Activated T-helper 1 cell treated with anti-CD3 and anti-CD28 coated beads, Interleukin-2, amount 50 U/mL, for 16 hours (primary cell): ENCODE measurements around the gene DLGAP1.

Source experiments
- DNase-seq, 2 donors: peaks; one replicate each; pipeline ENCODE4 v3.0.0-alpha.2; 2020; ENCODE audit warnings: low read depth in 1 of 2, low spot score in 1 of 2

The DLGAP1 gene

DNA sequence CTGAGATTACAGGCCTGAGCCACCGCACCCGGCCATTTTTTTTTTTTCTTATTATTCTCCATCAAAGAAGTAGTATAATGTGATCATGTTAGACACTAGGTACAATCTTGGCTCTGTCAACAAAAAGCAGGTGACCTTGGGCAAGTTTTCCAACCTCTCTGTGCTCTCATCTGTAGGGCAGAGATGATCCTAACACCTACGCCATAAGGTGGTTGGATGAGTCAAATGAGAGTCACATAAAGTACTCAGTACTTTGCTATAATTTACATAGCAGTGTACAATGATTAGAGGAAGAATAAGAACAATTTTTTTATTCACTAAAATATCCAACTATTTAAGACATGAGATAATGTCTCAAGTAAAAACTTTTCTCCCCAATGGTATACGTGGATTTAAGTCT lies 876.5 kb downstream of the DLGAP1 start:
- no peak for DNase-seq

DNA sequence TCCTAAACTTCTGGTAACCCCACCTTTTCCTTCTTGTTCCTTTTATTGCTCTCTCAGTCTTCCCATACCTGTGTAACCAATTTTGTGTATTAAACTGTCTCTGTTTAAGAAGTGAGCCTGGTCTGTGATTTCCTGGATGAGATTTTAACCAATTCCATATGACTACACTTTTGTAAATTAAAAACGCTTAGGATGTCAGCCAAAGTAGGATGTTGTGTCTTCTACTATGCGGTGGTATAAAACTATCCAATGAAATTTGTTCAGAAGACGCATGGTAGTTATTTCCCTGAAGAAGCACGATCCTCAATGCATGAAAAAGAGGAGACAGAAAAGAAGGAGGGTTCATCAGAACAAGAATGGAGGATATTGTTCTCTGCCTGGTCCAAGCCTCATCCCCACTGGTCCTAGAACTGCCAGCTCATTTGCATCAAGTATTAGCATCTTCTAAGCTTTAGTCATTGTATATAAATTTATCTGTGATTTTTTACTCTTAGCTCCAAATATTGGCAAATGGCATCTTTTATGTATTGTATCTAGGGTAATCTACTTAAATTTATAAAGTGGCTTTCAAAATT lies 877.7 kb downstream of the DLGAP1 start:
- DNase-seq = no peak

DNA sequence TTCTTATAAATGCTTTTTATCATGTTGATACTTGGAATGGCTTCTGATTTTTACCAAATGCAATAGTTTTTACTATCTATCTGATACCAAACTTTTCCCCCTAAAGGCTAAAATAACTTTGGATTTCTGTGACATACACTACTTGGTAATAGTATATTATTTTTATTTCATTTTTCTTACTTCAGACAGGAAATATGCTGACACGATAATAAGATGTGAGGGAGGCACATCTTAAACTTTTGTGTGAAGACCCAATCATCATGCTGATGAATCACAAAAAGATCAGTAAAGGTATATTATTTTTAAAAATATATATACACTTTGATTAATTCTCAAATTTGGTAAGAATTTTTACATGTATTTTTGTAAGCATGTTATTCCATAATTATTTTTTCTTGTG lies 882.3 kb downstream of the DLGAP1 start:
- no peak for DNase-seq

DNA sequence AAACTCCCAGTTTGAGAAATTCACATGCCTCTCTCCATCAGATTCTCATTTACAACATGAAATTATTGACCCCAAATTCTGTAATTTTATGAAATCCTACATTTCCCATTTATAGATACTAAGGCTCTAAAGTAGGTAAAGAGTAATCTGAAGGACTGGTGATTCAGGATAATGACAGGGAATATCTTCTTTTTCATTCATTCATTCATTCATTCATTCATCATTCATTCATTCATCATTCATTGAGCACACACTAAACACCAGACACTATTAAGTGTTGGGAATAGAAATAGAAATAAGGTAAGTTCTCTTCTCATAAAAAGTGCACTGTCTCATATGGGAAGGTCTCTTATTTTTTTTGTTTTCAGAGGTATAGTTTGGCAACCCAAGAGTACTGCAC lies 888.3 kb downstream of the DLGAP1 start:
- DNase-seq = no peak

DNA sequence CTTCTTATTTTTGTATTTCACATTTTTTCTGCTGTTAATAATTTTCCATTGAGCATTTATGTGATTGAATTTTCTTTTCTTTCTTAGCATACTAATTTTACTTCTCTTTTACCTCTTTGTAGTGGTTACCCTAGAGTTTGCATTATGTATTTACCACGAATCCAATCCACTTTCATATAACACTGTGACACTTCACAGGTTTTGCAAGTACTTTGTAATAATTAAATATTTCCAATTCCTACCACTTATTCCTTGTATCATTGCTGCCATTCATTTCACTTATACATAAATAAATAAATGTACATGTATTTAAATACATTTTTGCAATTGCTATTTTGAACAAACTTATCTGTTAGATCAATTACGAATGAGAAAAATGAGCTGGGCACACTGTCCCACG lies 894.4 kb downstream of the DLGAP1 start:
- no peak for DNase-seq

DNA sequence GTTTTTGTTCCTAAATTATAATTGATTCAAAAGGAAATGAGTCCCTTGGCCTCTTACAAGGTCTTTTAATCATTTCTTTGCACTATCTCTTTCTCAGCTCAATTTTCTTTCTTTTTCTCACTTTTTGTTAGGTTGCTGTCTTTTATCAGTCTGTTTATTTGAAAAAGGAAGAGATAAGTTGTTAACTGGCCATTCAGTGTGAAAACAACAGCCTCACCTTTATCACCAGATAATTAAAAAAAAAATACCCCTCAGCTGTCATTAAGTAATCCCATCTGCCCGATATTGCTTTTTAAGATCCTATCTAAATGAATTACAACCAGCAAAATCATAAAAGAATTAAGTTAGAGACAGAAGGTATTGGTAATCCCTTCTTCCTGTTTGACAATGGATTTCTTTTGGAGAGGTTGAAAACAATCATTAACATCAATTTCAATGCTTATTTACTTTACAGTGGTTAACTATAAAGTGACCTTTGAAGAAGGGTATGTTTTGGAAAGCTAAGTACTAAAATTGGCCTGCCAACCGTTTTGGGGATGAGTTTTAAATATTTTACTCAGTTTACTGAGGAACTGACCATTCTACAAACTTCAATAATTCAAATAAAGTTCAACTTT lies 900.2 kb downstream of the DLGAP1 start:
- no peak for DNase-seq

DNA sequence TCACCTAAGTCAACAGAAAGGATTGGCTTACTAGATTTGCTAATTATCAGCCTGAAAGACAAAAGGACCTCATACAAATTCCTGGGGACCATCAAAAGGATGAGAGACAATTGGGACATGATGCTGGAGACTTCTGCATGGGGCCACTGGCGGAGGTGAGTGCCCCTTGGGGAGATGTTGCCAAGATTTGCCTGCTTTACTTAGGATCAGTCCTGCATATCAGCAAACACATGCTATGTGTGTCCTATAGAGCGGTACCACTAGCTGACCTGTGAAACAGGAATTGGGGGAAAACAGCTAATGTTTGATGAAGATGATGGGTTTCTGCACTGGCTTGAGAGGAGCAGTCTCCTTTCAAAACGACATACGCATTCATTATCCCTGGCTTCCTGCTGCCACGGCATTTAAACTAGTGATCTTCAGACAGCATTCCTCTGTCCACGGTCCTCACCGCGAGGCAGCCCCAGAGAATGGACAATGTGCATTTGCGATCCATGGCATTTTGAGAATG lies 901.0 kb downstream of the DLGAP1 start:
- DNase-seq = no peak

DNA sequence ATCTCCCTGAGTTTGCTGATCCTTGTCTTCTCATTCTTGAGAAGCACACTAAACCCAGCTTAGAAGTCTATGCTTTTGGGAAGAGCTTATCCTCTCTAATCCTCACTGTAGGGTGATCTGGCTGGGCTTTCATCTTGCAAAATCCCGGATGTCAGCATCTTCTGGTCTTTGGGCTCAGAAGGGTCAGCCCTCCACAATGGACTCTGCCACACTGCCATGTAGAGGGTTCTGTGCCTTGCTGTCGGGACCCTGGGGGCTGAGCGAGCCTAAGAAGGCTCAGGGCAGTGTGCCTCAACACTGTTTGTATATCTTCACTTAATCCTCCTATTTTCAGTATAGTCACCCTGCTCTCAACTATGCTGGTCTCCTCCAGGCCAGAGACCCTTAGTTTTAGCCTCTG lies 902.8 kb downstream of the DLGAP1 start:
- no peak for DNase-seq

DNA sequence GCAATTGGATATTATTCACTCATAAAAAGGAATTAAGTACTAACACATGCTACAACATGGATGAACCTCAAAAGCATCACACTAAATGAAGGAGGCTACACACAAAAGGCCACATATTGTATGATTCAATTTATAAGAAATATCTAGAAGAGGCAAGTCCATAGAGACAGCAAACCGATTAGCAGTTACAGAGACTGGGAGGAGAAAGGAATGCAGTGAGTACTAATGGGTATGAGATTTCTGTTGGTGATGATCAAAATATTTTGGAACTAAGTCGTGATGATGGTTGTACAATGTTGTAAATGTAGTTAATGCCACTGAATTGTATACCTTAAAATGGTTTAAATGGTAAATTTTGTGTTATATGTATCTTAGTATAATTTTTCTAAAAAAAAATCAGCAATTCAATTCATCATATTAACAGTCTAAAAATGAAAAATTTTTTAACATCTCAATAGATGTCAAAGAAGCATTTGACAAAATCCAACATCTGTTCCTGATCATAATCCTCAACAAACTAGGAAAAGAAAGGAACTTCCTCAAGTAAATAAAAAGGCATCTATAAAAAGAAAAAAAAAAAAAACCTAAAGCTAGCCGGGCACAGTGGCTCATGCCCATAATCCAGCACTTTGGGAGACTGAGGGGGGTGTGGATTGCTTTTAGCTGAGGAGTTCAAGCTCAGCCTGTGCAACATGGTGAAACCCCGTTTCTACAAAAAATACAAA lies 907.1 kb downstream of the DLGAP1 start:
- no peak for DNase-seq

DNA sequence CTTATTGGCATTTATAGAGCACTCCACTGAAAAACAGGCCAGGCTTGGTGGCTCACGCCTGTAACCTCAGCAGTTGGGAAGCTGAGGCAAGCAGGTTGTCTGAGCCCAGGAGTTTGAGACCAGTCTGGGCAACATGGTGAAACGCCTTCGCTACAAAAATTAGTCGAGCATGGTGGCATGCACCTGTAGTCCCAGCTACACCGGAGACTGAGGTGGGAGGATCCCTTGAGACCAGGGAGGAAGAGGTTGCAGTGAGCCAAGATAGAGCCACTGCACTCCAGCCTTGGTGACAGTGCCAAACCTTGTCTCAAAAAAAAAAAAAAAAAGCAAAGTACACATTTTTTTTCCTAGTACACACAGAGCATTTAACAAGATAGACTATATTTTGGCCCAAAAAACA lies 909.0 kb downstream of the DLGAP1 start:
- DNase-seq = no peak

DNA sequence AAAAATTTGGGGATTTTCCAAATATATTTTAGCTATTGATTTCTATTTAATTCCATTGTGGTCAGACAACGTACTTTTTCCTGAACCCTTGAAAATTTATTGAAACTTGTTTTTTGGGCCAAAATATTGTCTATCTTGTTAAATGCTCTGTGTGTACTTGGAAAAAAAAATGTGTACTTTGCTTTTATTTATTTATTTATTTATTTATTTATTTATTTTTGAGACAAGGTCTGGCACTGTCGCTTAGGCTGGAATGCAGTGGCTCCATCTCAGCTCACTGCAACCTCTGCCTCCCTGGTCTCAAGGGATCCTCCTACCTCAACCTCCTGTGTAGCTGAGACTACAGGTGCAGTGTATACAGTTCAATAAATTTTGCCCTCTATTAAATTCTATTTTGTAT lies 910.6 kb downstream of the DLGAP1 start:
- DNase-seq = no peak

DNA sequence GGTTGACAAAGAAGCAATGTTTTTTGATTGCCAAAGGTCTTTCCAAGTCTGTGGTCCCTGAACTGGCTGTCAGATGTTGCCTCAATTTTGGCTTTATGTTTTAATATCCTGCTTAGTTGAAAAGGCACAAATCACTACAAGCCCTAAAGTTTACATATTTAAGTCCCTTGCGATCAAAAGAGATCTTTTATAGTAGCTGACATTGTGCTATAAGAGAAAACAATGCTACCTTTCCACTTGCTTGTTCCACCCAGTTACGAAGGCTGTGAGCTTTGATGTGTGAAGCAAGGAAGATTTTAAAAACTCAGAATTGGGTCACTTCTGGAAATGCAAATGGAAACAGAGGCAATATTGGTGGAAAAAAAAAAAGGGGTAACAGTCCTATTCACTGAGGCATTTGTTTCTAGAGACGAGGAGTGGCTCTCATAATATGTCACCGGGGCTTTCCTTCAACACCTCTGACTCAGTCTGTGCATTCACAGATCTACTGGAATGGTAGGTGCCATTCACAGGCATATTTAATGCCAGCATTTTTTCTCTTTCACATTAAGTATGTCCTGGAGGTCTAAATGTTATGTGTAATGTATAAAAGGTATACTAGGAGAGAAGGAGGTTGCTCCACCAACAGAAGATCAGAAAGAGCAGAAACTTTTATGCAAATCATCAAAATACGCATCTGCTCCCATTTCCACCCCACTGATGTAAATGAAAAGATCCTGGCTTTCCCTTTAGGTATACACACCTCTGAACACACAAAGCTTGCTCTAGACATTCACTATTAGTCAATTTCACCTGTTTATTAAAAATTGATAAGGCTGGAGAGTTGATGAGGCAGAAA lies 913.3 kb downstream of the DLGAP1 start:
- no peak for DNase-seq

DNA sequence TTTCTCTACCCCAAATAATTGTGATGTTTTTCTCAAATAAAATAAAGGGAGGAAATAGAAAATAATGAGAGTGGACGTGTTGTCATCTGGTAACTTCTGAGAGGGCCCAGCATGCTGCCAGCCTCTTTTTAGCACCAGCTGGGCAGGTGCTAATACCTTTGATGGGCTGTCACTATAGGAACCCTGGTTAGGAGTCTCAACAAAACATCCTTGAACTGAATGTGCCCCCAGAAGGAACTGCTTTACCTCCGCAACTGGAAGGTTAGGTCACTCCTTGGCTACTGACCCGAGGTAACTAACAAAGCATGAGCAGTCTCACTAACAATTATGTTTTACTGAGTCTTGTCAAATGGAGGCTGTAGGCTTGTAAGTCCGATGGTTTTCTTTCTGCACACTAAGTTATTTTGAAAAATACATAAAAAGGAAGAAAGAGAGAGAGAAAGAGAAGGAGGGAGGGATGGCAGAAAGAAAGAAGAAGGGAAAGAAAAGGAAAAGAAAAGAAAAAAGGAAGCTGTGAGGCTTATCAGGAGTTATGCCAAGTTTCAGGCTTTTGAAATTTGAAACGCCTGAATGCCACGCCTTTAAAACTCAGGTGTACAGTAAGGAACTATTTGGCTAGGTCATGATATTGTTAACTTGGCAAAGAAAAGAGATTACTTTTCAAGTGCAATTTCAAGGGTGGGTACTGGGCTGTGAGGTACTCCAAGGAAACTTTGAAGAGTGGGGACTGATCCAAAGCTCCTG lies 914.1 kb downstream of the DLGAP1 start:
- no peak for DNase-seq

DNA sequence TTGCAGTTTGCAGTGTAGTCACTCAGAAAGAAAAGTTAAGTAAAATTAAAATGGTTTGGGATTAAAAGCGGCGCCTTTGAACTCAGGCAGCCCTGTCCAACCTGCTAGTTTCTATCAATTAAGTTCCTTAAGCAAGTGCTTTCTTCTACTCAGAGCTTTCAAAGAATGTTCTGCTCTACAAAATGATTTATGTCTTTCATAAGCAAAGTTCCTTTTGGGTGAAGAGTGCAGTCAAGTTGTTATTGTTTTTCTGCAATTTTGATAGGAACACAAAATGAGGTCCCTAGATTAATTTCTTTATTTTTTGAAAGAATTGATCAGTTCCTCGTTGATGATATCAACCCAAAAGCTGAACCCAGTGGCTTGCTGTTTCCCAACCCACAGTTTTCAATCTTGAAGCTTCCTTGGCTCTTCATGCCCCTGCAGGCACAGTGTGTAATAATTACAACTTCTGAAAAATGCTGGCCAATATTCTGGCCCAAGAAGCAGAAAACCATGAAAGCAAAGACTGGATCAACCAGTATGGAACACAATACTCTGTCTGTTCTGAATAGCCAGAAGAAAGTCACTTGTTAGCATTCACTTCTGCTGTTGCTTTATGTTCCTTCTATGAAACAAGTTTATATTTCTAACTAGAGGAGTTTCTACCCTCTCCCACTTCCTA lies 916.0 kb downstream of the DLGAP1 start:
- DNase-seq = no peak

DNA sequence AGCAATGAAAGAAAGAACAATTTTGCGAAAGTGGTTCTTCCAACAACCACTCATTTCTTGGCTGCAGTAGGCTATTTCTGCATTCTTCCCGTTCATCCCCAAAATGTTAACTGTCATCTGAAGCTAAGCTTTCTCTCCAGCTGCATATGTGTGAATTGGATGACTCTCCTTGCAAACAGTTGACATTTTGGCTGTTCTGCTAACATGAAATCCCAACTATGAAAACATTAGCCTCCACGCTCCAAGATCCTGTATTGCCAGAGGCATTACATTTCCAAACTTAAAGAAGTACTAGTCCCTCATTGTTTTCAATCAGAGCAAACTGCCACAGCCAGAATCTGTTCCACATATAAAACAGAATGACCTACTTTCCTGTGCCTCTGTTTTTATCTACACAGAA lies 916.7 kb downstream of the DLGAP1 start:
- DNase-seq = no peak

DNA sequence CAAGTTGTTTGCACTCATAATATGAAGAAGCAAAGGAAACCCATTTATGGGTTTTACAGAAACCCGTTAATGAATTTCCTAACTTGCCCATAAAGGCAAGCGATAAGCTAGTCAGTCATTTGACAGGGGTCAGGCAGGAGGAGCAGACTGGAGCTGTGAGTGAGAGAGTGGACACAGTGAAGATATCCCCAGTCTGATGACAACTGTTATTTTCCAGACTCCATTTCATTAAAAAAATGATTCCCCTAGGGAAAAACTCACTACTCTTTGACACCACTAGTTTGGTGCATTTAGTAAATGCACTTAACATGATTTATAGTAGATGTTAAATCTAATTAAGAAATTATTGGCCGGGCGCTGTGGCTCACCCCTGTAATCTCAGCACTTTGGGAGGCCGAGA lies 924.3 kb downstream of the DLGAP1 start:
- DNase-seq = no peak

DNA sequence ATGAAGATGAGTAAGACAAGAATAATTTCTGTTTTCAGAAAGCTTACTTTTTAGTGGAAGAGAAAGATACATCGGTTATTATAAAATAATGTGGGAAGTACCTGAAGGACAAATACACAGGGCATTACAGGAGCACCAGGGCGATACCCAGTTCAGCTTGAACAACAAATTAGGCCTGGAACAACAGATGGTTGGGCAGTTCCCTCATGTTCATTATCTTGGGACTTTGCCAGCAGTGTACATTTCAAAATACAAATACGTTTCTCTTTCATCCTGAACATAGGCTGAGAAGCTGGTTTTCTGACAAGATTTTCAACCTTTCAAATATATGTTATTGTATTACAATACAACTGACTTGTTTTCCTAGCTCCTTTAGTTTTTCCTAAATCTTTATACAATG lies 925.5 kb downstream of the DLGAP1 start:
- no peak for DNase-seq

DNA sequence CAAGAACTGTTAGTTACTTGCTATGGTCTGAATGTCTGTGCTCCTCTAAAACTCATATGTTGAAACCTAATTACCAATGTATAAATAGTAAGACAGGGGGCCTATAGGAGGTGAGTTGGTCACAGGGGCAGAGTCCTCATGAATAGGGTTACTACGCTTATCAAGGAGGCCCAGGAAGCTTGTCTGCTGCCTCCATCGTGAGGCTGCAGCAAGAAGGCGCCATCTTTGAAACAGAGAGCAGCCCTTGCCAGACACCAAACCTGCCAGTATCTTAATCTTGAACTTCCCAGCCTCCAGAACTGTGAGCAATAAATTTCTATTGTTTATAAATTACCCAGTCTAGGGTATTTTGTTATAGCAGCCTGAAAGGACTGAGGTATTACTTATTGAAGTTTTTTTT lies 926.0 kb downstream of the DLGAP1 start:
- no peak for DNase-seq

DNA sequence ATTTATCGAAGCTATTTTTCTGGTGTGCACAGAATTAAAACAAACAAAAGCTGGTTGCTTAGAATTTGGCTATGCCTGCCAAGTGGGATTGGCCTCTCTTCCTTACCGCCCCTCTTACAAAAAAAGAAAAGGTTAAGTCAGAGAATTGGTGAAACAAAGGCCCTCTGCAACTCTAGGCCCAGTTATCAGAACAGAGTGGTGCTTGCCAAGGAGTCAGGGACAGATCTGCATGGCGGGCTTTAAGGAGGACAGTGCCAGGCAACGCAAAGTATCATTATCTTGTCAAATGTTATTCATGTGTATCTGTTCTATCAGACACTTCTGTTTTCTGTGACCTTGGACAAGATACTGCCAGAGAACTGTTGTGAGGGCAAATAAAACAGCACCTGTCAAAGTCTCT lies 926.9 kb downstream of the DLGAP1 start:
- no peak for DNase-seq
